ENCODE results near the gene CBL.
"Not testable (repeated sequence)": the region's sequence is repeated elsewhere in the genome, so short reads cannot be mapped to it uniquely, and the experiment has no call there.

CBL gene

GRCh38 chr11:119189393-119189792 lies 16.7 kb upstream of the CBL start:
- Histone ChIP-seq H3K9me2 (replicated peaks; ENCODE audit: low read depth, low read length) (no peaks in the 10 kb centered on the region), H3F3A (ENCODE audit: low read depth) (no peaks in the 10 kb centered on the region), H3K4me3 (ENCODE audit: low read length, poor library complexity, severe bottlenecking) (no peak overlapping the region), H2AFZ (ENCODE audit: low read length) (no peak overlapping the region), H3K27me3 (ENCODE audit: insufficient read depth, low read length, poor library complexity, severe bottlenecking) (no peaks in the 10 kb centered on the region), H3K79me2 (ENCODE audit: insufficient read depth, low read length) (no peaks in the 10 kb centered on the region), H3K9me3 (ENCODE audit: insufficient read depth, low read depth, low read length) (no peaks in the 10 kb centered on the region), H4K20me1 (ENCODE audit: insufficient read depth, low read length, poor library complexity, severe bottlenecking) (no peaks in the 10 kb centered on the region), H3K4me1 (ENCODE audit: insufficient read depth, low read length, poor library complexity, severe bottlenecking) (peaks cover 5% of the 10 kb centered on the region), H3K4me2 (ENCODE audit: low read depth, low read length, poor library complexity, severe bottlenecking) (no peak overlapping the region), H3K36me3 (ENCODE audit: insufficient read depth, low read length) (no peaks in the 10 kb centered on the region), H3K9ac (ENCODE audit: low read depth, low read length, poor library complexity, severe bottlenecking) (no peak overlapping the region)
- TF ChIP-seq CTCF (conservative IDR thresholded peaks at IDR 0.05; ENCODE audit: low read length) (no peak), EZH2phosphoT487 (IDR thresholded peaks at IDR 0.05; ENCODE audit: borderline replicate concordance) (no peak)

GRCh38 chr11:119190531-119190930 lies 15.6 kb upstream of the CBL start:
- H4K20me1 ChIP-seq (ENCODE audit: insufficient read depth, low read length, poor library complexity, severe bottlenecking): no peaks in the 10 kb centered on the region
- no peak overlapping the region for H3K4me2 ChIP-seq (ENCODE audit: low read depth, low read length, poor library complexity, severe bottlenecking)
- no peaks in the 10 kb centered on the region for H3K79me2 ChIP-seq (ENCODE audit: insufficient read depth, low read length)
- TF ChIP-seq EZH2phosphoT487 (IDR thresholded peaks at IDR 0.05; ENCODE audit: borderline replicate concordance) (no peak), CTCF (conservative IDR thresholded peaks at IDR 0.05; ENCODE audit: low read length) (no peak)
- H3K36me3 ChIP-seq (ENCODE audit: insufficient read depth, low read length): no peaks in the 10 kb centered on the region
- H3K9ac ChIP-seq (ENCODE audit: low read depth, low read length, poor library complexity, severe bottlenecking): no peak overlapping the region
- no peak overlapping the region for H2AFZ ChIP-seq (ENCODE audit: low read length)
- H3K9me3 ChIP-seq (ENCODE audit: insufficient read depth, low read depth, low read length): no peaks in the 10 kb centered on the region
- H3K27me3 ChIP-seq (ENCODE audit: insufficient read depth, low read length, poor library complexity, severe bottlenecking): no peaks in the 10 kb centered on the region
- H3K4me1 ChIP-seq (ENCODE audit: insufficient read depth, low read length, poor library complexity, severe bottlenecking): peaks cover 5% of the 10 kb centered on the region
- no peak overlapping the region for H3K4me3 ChIP-seq (ENCODE audit: low read length, poor library complexity, severe bottlenecking)
- H3K9me2 ChIP-seq (replicated peaks; ENCODE audit: low read depth, low read length): no peaks in the 10 kb centered on the region
- no peaks in the 10 kb centered on the region for H3F3A ChIP-seq (ENCODE audit: low read depth)

GRCh38 chr11:119191265-119191664 lies 14.9 kb upstream of the CBL start:
- not testable (repeated sequence) for H4K20me1 ChIP-seq (ENCODE audit: insufficient read depth, low read length, poor library complexity, severe bottlenecking); H3K4me1 ChIP-seq (ENCODE audit: insufficient read depth, low read length, poor library complexity, severe bottlenecking); H3K9me2 ChIP-seq (replicated peaks; ENCODE audit: low read depth, low read length); H3K9me3 ChIP-seq (ENCODE audit: insufficient read depth, low read depth, low read length); H3K79me2 ChIP-seq (ENCODE audit: insufficient read depth, low read length); H3F3A ChIP-seq (ENCODE audit: low read depth); H3K4me2 ChIP-seq (ENCODE audit: low read depth, low read length, poor library complexity, severe bottlenecking); H2AFZ ChIP-seq (ENCODE audit: low read length); H3K27me3 ChIP-seq (ENCODE audit: insufficient read depth, low read length, poor library complexity, severe bottlenecking); H3K9ac ChIP-seq (ENCODE audit: low read depth, low read length, poor library complexity, severe bottlenecking); H3K4me3 ChIP-seq (ENCODE audit: low read length, poor library complexity, severe bottlenecking); H3K36me3 ChIP-seq (ENCODE audit: insufficient read depth, low read length)

- Histone ChIP-seq H3K4me1 (ENCODE audit: insufficient read depth, low read length, poor library complexity, severe bottlenecking) (peaks cover 7% of the 10 kb centered on the region), H3K79me2 (ENCODE audit: insufficient read depth, low read length) (no peaks in the 10 kb centered on the region), H3K4me2 (ENCODE audit: low read depth, low read length, poor library complexity, severe bottlenecking) (no peak overlapping the region), H2AFZ (ENCODE audit: low read length) (no peak overlapping the region), H3K36me3 (ENCODE audit: insufficient read depth, low read length) (no peaks in the 10 kb centered on the region), H3K9ac (ENCODE audit: low read depth, low read length, poor library complexity, severe bottlenecking) (no peak overlapping the region), H3K27me3 (ENCODE audit: insufficient read depth, low read length, poor library complexity, severe bottlenecking) (no peaks in the 10 kb centered on the region), H3K9me2 (replicated peaks; ENCODE audit: low read depth, low read length) (no peaks in the 10 kb centered on the region), H3K4me3 (ENCODE audit: low read length, poor library complexity, severe bottlenecking) (no peak overlapping the region), H3F3A (ENCODE audit: low read depth) (no peaks in the 10 kb centered on the region), H4K20me1 (ENCODE audit: insufficient read depth, low read length, poor library complexity, severe bottlenecking) (no peaks in the 10 kb centered on the region), H3K9me3 (ENCODE audit: insufficient read depth, low read depth, low read length) (no peaks in the 10 kb centered on the region)
- TF ChIP-seq EZH2phosphoT487 (IDR thresholded peaks at IDR 0.05; ENCODE audit: borderline replicate concordance) (no peak), CTCF (conservative IDR thresholded peaks at IDR 0.05; ENCODE audit: low read length) (no peak)
These were observed 14.0 kb upstream of the CBL start for GRCh38 chr11:119192111-119192510.
